ENCODE measurements around the gene OR2H1.

The OR2H1 gene

GRCh38 chr6:29502597-29502996 is 45.6 kb downstream of the OR2H1 start:
- TF ChIP-seq CTCF (IDR thresholded peaks at IDR 0.05), result no peak

- TF ChIP-seq CTCF (IDR thresholded peaks at IDR 0.05), result no peak
Observed at GRCh38 chr6:29504961-29505360, 48.0 kb downstream of the OR2H1 start.

GRCh38 chr6:29505808-29506207 is 48.9 kb downstream of the OR2H1 start:
- TF ChIP-seq CTCF (IDR thresholded peaks at IDR 0.05), result no peak

- no peak for TF ChIP-seq CTCF (IDR thresholded peaks at IDR 0.05)
Observed at GRCh38 chr6:29506446-29507067, 49.6 kb downstream of the OR2H1 start.

- no peak for TF ChIP-seq CTCF (IDR thresholded peaks at IDR 0.05)
Observed at GRCh38 chr6:29507319-29507718, 50.4 kb downstream of the OR2H1 start.

- no peak for TF ChIP-seq CTCF (IDR thresholded peaks at IDR 0.05)
Observed at GRCh38 chr6:29509239-29509638, 52.3 kb downstream of the OR2H1 start.

GRCh38 chr6:29509711-29510110 is 52.8 kb downstream of the OR2H1 start:
- TF ChIP-seq CTCF (IDR thresholded peaks at IDR 0.05), result no peak

GRCh38 chr6:29510202-29510601 is 53.2 kb downstream of the OR2H1 start:
- TF ChIP-seq CTCF (IDR thresholded peaks at IDR 0.05), result no peak

Measured in LNCAP (cell line).